Panc1 (cell line): ENCODE results near the gene PDE1C.

ENCODE experiments used
- POLR2AphosphoS5 ChIP-seq: IDR thresholded peaks from 2 replicates; pipeline ENCODE4 v1.6.1; 2012; ENCODE audit warnings: mild to moderate bottlenecking, low read depth, low read length, moderate library complexity
- TCF7L2 ChIP-seq: IDR thresholded peaks from 2 replicates; pipeline ENCODE4 v1.6.1; 2011; ENCODE audit warnings: mild to moderate bottlenecking, low read depth, low read length, inconsistent platforms
- TF ChIP-seq, protein P1 (sequence below): fragments of 450-650 bp; IDR thresholded peaks from 2 replicates; pipeline ENCODE4 v1.5.1; 2017; ENCODE audit warnings: mild to moderate bottlenecking

DNA sequence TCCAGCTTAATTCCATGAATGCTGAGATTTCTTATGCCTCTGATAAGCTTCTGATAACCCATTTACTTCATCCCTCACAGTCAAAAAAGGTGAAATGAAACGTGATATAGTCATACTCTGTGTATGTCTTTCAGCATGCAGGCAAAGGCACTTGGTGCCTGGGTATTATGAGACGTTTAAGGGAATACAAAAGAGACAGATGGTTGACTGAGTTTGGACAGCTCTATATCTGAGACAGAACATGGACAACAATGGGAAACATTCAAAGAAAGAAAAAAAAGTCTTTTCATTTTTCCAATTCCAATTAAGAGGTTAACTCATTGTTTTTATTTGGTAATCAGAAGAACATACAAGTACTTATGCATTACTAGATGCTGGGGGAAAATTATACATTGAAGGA, 287.0 kb downstream of the PDE1C start:
- TF ChIP-seq, protein P1, sequence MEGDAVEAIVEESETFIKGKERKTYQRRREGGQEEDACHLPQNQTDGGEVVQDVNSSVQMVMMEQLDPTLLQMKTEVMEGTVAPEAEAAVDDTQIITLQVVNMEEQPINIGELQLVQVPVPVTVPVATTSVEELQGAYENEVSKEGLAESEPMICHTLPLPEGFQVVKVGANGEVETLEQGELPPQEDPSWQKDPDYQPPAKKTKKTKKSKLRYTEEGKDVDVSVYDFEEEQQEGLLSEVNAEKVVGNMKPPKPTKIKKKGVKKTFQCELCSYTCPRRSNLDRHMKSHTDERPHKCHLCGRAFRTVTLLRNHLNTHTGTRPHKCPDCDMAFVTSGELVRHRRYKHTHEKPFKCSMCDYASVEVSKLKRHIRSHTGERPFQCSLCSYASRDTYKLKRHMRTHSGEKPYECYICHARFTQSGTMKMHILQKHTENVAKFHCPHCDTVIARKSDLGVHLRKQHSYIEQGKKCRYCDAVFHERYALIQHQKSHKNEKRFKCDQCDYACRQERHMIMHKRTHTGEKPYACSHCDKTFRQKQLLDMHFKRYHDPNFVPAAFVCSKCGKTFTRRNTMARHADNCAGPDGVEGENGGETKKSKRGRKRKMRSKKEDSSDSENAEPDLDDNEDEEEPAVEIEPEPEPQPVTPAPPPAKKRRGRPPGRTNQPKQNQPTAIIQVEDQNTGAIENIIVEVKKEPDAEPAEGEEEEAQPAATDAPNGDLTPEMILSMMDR: no peak
- TF ChIP-seq POLR2AphosphoS5 (no peak), TCF7L2 (no peak)
